ENCODE data around the gene SMIM41.
A peak's percentile ranks its signal among the peaks of the same experiment; 100 is the strongest.

DNA sequence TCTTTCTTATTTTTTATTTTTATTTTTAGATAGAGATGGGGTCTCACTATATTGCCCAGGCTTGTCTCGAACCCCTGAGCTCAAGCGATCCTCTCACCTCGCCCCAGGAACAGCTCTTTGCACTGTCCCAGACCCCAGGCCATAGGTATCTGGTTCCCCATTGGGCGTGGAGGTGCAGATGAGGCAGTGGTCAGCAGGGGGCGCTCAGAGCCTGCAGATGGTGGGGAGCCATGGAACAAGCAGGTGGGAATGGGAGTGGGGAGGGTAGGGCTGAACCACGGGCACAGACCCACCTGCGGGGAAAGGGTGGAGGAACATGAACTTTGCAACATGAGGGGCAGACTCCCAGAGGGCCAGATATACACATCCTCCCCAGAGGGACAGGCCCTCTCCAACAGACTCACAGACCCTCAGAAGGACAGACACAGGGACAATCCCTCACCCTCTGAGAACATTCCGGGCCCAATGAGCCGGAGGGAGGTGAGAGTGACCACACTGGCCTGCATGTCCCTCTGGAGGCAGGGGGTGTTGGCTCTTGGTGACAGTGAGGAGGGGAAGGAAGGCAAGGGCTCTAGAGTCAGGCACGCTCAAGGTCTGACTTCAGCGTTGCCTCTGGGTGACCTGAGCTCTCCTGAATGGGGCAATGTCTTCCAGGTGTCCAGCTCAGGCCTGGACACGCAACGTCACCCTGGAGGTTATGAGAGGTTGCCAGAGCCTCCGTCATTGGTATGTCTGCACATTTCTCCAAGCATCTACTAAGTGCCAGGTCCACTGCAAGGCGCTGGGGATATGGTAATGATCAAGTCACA is 77.5 kb downstream of the SMIM41 start:
- TF ChIP-seq CTCF (IDR thresholded peaks at IDR 0.05; ENCODE audit: insufficient read depth, low read length): peak; percentile 85
- no peak for TF ChIP-seq GABPA (IDR thresholded peaks at IDR 0.05; ENCODE audit: low read depth)
- no peak for TF ChIP-seq POLR2AphosphoS5 (IDR thresholded peaks at IDR 0.05; ENCODE audit: low read depth)
- no peak for TF ChIP-seq REST (IDR thresholded peaks at IDR 0.05; ENCODE audit: insufficient replicate concordance, low read depth)

All from HL-60 (cell line).